B cell (primary cell): Measurements from ENCODE around the gene PYROXD2.

Source experiments
- CTCF ChIP-seq: fragments of 200-600 bp; IDR thresholded peaks from one replicate; pipeline ENCODE4 v1.8.0; 2022; ENCODE audit warnings: antibody characterized with exemption, mild to moderate bottlenecking
- EZH2 ChIP-seq: IDR thresholded peaks from 2 replicates; pipeline ENCODE4 v1.6.1; 2012; ENCODE audit warnings: borderline replicate concordance, low read depth, mild to moderate bottlenecking, moderate library complexity, low read length; ENCODE audit not compliant: insufficient read depth, poor library complexity, severe bottlenecking

- no peak for TF ChIP-seq CTCF
- TF ChIP-seq EZH2, result no peak
These were observed 77.5 kb downstream of the PYROXD2 start for GRCh38 chr10:98337484-98337883.
